Measurements from ENCODE around the gene TBC1D12. TPM values are rescaled to one million over a fixed set of nuclear protein-coding genes. Genes with fewer than 3 reads are reported as not detected.

TBC1D12 gene
- total RNA-seq, 4 donors from 2014 or later, result 17.5 to 28.2 (median 18.7) TPM

- H3K4me1 ChIP-seq, result peaks cover 0 to 4% of the 10 kb centered on the region in 2 donors
- no peak overlapping the region for H3K27ac ChIP-seq
- H3K36me3 ChIP-seq, result no peaks in the 10 kb centered on the region
- no peaks in the 10 kb centered on the region for H3K9me3 ChIP-seq
- WGBS, 2 donors, result 94 to 96% methylated on average over 1 of the region's 1 CpG
- H3K27me3 ChIP-seq, result no peaks in the 10 kb centered on the region
- TF ChIP-seq POLR2A (IDR thresholded peaks at IDR 0.05), result no peak
- no peak for TF ChIP-seq CTCF (IDR thresholded peaks at IDR 0.05)
- no peak overlapping the region for H3K4me3 ChIP-seq (replicated peaks in 1 of 3)
- no peak for DNase-seq
- intact Hi-C loops (cut with DNase I), result no loop called here
Observed at GRCh38 chr10:94430701-94431100, 28.4 kb downstream of the TBC1D12 start.

- Histone ChIP-seq H3K4me3 (replicated peaks in 1 of 3) (no peak overlapping the region), H3K27me3 (no peaks in the 10 kb centered on the region), H3K9me3 (no peaks in the 10 kb centered on the region), H3K4me1 (peaks cover 0 to 4% of the 10 kb centered on the region in 2 donors), H3K36me3 (no peaks in the 10 kb centered on the region), H3K27ac (no peak overlapping the region)
- intact Hi-C loops (cut with DNase I), result no loop called here
- no peak for DNase-seq
- TF ChIP-seq CTCF (IDR thresholded peaks at IDR 0.05), result no peak
- no peak for TF ChIP-seq POLR2A (IDR thresholded peaks at IDR 0.05)
Observed at GRCh38 chr10:94432443-94432842, 30.1 kb downstream of the TBC1D12 start.

GRCh38 chr10:94439275-94439861 lies 37.0 kb downstream of the TBC1D12 start:
- DNase-seq, result peak in 1 of 2 donors; percentile 1
- 44 to 49% methylated on average over 4 of the region's 4 CpGs for WGBS, 2 donors
- Histone ChIP-seq H3K9me3 (no peaks in the 10 kb centered on the region), H3K36me3 (no peaks in the 10 kb centered on the region), H3K4me3 (replicated peaks in 1 of 3) (no peak overlapping the region), H3K27ac (no peak overlapping the region), H3K4me1 (no peaks in the 10 kb centered on the region), H3K27me3 (no peaks in the 10 kb centered on the region)
- intact Hi-C loops (cut with DNase I), result no loop called here
- TF ChIP-seq CTCF (IDR thresholded peaks at IDR 0.05) (no peak), POLR2A (IDR thresholded peaks at IDR 0.05) (no peak)

- TF ChIP-seq CTCF (IDR thresholded peaks at IDR 0.05), result no peak
- TF ChIP-seq POLR2A (IDR thresholded peaks at IDR 0.05), result no peak
- Histone ChIP-seq H3K4me3 (replicated peaks in 1 of 3) (no peak overlapping the region), H3K27me3 (no peaks in the 10 kb centered on the region), H3K27ac (no peak overlapping the region), H3K36me3 (no peaks in the 10 kb centered on the region), H3K9me3 (no peaks in the 10 kb centered on the region), H3K4me1 (no peaks in the 10 kb centered on the region)
- no peak for DNase-seq
- intact Hi-C loops (cut with DNase I), result loop anchor here (5.0 kb wide), 2 partner anchors 78 to 523 kb away; partner anchors contain the start of gene NOC3L
Observed at GRCh38 chr10:94440096-94440495, 37.8 kb downstream of the TBC1D12 start.

GRCh38 chr10:94443047-94443446 lies 40.7 kb downstream of the TBC1D12 start:
- Histone ChIP-seq H3K9me3 (no peaks in the 10 kb centered on the region), H3K36me3 (no peaks in the 10 kb centered on the region), H3K27ac (no peak overlapping the region), H3K27me3 (no peaks in the 10 kb centered on the region), H3K4me1 (no peaks in the 10 kb centered on the region), H3K4me3 (replicated peaks in 1 of 3) (no peak overlapping the region)
- DNase-seq, result no peak
- WGBS, 2 donors, result 65 to 66% methylated on average over 2 of the region's 2 CpGs
- intact Hi-C loops (cut with DNase I), result loop anchor here (5.0 kb wide), 2 partner anchors 81 to 526 kb away; partner anchors contain the start of gene NOC3L
- TF ChIP-seq POLR2A (IDR thresholded peaks at IDR 0.05), result no peak
- no peak for TF ChIP-seq CTCF (IDR thresholded peaks at IDR 0.05)
